Dermis blood vessel endothelial cell (primary cell): ENCODE measurements around the gene PDE6A. TPM values are rescaled to one million over a fixed set of nuclear protein-coding genes. Genes with fewer than 3 reads are reported as not detected.
"Not testable (repeated sequence)": the region's sequence is repeated elsewhere in the genome, so short reads cannot be mapped to it uniquely, and the experiment has no call there.

Experiments
- DNase-seq: peaks from one replicate; pipeline ENCODE4 v3.0.0; 2010
- total RNA-seq: library from RNA; depleted of rRNA; stranded (reverse); fragments of >200 nt; gene quantifications from 2 replicates; pipeline ENCODE4 v1.2.3, GENCODE V29; 2014

PDE6A gene
- total RNA-seq, 1 donor from 2014 or later, result not detected

- no peak for DNase-seq
Measured at GRCh38 chr5:149951138-149951749, 6.7 kb upstream of the PDE6A start.

DNA sequence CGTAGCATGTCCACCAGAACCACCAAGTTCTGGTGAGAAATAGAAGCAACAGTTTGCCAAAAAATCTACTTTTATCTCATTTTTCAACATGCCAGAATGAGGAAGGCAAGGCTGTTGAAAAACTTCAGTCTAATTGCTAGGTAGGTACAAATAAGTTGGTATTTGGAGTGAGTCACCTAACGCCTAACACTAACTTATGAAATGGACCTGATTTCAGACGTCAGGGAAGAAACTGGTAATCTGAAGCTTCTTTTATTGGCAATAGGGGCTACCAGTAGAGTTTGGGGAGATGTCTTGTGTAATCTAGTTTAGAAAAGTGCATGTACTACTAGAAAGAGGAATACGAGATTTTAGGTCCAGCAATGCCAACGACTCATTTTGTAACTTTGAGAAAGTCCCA is 4.4 kb upstream of the PDE6A start:
- DNase-seq, result no peak

DNA sequence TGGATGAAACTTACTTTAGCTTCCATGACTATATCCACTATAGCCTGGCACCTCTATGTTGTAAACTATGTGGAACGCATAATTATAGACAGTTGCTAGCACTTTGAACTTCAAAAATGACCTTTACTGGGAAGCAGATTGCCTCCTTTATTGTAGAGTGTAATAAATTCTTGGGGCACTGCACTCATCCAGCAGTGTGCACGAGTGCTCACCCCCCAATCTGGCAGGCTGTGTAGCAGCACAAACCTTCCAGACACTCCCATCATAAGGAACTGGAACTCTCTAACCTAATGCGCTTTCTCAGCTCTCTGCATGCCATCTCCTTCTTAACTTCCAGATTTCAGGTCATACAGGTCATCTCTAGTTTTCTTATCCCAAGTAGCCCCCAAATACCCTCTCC is 1.5 kb upstream of the PDE6A start:
- no peak for DNase-seq

DNA sequence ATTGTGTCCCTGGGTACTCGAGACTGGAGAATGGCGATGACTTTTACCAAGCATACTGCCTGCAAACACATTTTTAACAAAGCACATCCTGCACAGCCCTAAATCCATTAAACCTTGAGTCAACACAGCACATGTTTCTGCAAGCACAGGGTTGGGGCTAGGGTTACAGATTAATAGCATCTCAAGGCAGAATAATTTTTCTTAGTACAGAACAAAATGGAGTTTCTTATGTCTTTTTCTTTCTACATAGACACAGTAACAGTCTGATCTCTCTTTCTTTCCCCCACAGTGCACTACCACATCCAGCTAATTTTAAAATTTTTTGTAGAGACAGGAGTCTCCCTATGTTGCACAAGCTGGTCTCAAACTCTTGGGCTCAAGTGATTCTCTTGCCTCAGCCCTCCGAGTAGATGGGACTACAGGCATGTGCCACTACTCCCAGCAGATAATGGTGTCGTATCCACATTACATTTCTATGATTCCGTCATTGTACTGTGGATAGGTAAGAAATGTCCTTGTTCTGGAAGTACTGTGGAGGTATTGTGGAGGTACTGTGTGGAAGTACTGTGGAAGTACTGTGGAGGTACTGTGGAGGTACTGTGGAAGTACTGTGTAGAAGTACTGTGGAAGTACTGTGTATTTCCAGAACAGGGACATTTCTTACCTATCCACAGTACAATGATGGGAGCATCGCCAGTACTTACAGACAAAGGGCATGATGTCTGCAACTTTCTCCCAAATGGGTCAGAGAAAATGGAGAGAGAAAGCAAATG is 1.2 kb downstream of the PDE6A start:
- DNase-seq, result not testable (repeated sequence)

DNA sequence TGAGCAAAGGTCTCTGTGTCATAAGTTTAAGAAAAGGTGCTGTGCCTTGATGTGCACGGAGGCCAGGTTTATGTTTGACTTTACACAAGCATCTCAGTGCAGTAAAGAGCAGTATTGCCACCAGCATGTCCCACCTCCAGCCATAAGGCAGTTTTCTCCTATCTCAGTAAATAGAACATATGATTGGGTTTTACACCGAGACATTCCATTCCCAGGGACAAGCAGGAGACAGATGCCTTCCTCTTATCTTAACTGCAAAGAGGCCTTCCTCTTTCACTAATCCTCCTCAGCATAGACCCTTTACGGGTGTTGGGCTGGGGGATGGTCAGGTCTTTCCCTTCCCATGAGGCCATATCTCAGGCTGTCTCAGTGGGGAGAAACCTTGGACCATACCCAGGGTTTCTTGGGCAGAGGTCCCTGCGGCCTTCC is 1.8 kb downstream of the PDE6A start:
- DNase-seq, result not testable (repeated sequence)

DNA sequence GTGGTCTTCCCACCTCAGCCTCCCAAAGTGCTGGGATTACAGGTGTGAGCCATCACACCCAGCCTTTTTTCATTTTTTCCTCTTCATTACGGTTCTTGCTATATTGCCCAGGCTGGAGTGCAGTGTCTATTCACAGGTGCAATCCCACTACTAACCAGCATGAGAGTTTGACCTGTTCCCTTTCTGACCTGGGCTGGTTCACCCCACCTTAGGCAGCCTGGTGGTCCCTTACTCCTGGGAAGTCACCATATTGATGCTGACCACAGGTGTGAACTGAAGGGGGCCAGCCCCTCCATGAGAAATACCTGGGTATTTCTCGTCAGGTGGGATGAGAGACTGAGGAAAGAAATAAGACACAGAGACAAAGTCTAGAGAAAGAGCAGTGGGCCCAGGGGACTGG is 2.4 kb downstream of the PDE6A start:
- no peak for DNase-seq

GRCh38 chr5:149941795-149942194 is 2.8 kb downstream of the PDE6A start:
- DNase-seq, result no peak

GRCh38 chr5:149940941-149941644 is 3.5 kb downstream of the PDE6A start:
- no peak for DNase-seq

DNA sequence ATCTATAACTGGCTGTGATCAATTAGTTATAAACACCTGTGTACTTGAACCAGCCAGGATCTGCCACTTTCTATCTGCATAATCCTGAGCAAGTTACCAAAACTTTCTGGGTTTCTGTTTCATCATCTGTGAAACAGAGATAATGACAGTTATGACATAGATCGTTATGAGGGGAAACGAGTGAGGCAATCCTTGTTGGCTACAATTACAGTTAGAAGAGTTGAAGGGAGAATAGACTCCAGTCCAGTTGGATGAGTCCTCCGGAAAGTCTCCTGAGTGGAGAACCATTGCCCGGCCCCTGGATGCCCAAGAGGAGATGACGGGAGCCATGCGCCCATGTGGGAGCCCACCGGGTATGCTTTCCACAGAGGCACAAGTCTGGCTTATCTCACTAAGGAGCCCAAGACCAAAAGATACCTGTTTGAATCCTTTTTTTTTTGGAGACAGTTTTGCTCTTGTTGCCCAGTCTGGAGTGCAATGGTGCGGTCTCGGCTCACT is 4.5 kb downstream of the PDE6A start:
- DNase-seq, result no peak

- DNase-seq, result peak; percentile 57
Measured at GRCh38 chr5:149939546-149939945, 5.0 kb downstream of the PDE6A start.

DNA sequence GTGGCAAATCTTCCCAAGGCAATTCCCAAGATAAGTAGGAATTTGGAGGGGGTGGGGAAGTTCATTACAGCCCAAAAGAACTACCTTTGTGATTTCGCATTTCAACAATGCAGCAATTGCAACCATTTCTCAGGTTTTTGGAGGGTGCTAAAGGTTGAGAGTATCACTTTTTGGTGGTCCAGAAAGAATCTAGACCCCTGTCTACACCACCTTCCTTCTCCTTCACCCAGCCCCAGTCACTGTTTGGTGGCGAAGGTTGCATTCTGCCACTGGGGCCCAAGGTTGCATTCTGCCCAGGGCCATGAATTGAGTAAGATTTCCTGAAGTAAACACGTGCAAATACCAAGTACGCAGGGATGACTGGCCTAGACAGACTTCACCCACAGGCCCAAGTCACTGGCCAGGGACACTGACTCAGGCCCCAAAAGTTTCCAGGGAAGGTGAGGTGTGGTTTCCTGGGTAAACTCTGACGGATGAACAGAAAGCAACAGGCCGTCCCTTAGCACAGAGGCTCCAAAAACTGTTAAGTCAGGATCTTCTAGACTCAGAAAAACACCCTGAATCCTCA is 5.7 kb downstream of the PDE6A start:
- peak; percentile 63 for DNase-seq

- DNase-seq, result peak; percentile 81
Measured at GRCh38 chr5:149938279-149938678, 6.3 kb downstream of the PDE6A start.

- peak; percentile 41 for DNase-seq
Measured at GRCh38 chr5:149937610-149938009, 7.0 kb downstream of the PDE6A start.

GRCh38 chr5:149936700-149937091 is 7.9 kb downstream of the PDE6A start:
- no peak for DNase-seq

GRCh38 chr5:149936044-149936699 is 8.4 kb downstream of the PDE6A start:
- no peak for DNase-seq

- DNase-seq, result no peak
Measured at GRCh38 chr5:149935431-149935901, 9.1 kb downstream of the PDE6A start.

DNA sequence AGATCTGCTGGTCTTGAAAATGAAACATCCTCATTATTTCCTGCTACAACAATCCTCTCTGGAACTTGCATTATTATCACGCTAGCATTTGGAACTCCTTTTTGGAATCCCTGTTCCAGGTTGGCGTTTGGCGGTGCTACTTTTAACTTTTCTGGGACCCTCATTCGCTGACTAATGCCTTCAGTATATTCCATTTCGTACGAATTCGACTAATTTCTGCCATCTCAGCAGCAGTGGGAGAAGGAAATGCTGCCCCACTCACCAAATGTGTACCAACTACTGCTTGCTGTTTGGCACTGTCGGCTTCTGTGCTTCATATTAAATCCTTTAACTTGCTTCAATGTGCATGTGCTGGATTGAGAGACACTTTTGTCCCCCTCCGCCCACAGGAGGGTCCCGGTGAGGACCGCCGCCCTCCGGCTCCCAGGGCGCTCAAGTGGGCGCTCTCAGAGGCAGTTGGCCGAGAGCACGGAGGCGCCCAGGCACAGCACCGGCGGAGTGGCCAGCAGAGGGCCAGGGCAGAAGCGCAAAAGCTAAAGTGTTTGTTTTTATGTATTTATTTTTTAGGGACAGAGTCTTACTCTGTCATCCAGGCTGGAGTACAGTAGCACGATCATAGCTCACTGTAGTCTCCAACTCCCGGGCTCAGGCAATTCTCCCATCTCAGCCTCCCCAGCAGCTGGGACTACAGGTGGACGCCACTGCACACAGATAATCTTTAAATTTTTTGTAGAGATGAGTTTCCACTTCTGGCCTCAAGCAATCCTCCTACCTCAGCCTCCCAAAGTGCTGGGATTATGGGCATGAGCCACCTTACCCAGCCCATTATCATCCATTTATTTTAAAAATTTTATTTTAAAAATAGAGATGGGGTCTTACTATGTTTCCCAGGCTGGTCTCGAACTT is 11.9 kb downstream of the PDE6A start:
- DNase-seq, result peak; percentile 57

GRCh38 chr5:149931992-149932436 is 12.6 kb downstream of the PDE6A start:
- DNase-seq, result no peak

GRCh38 chr5:149930749-149931574 is 13.6 kb downstream of the PDE6A start:
- DNase-seq, result no peak

- no peak for DNase-seq
Measured at GRCh38 chr5:149930043-149930748, 14.4 kb downstream of the PDE6A start.
